RWPE2 (cell line): Measurements from ENCODE around the gene C5orf58.

Source experiments
- ATAC-seq: fragments of 200-7000 bp; cut with Tn5 transposase; 3 replicates; pipeline ENCODE4 v1.9.1; 2021; ENCODE audit warnings: low read depth
- DNase-seq: peaks from one replicate; pipeline ENCODE4 v3.0.0-alpha.2; 2020; ENCODE audit warnings: low spot score
- H3K27ac ChIP-seq: fragments of 450-650 bp; 2 replicates; pipeline ENCODE4 v1.5.1; 2017; ENCODE audit warnings: mild to moderate bottlenecking; ENCODE audit not compliant: poor library complexity, severe bottlenecking
- H3K27me3 ChIP-seq: fragments of 250-450 bp; sonication (Bioruptor Pico); 2 replicates; pipeline ENCODE4 v1.5.1; 2021; ENCODE audit warnings: mild to moderate bottlenecking, moderate library complexity; ENCODE audit not compliant: insufficient read depth, poor library complexity, severe bottlenecking
- H3K36me3 ChIP-seq: fragments of 250-450 bp; sonication (Bioruptor Pico); 2 replicates; pipeline ENCODE4 v1.5.1; 2020; ENCODE audit warnings: low read depth, mild to moderate bottlenecking, moderate library complexity
- H3K4me1 ChIP-seq: fragments of 250-450 bp; sonication (Bioruptor Pico); 2 replicates; pipeline ENCODE4 v1.5.1; 2021; ENCODE audit warnings: mild to moderate bottlenecking, moderate library complexity; ENCODE audit not compliant: insufficient read depth, poor library complexity, severe bottlenecking
- H3K4me3 ChIP-seq: fragments of 250-450 bp; sonication (Bioruptor Pico); 2 replicates; pipeline ENCODE4 v1.5.1; 2021; ENCODE audit warnings: mild to moderate bottlenecking, moderate library complexity; ENCODE audit not compliant: severe bottlenecking
- H3K9me3 ChIP-seq: fragments of 250-450 bp; sonication (Bioruptor Pico); 2 replicates; pipeline ENCODE4 v1.5.1; 2021; ENCODE audit warnings: mild to moderate bottlenecking, moderate library complexity; ENCODE audit not compliant: severe bottlenecking
- CTCF ChIP-seq: fragments of 450-650 bp; IDR thresholded peaks from one replicate; pipeline ENCODE4 v1.5.1; 2017; ENCODE audit warnings: mild to moderate bottlenecking, moderate library complexity; ENCODE audit not compliant: poor library complexity, severe bottlenecking

Gene C5orf58

GRCh38 chr5:170287532-170287931, 54.7 kb downstream of the C5orf58 start:
- ATAC-seq (no peak), DNase-seq (no peak)
- Histone ChIP-seq H3K36me3 (no peaks in the 10 kb centered on the region), H3K27ac (no peak overlapping the region), H3K27me3 (peaks cover 9% of the 10 kb centered on the region), H3K4me1 (no peaks in the 10 kb centered on the region), H3K9me3 (peaks cover 3% of the 10 kb centered on the region), H3K4me3 (no peak overlapping the region)
- no peak for TF ChIP-seq CTCF

GRCh38 chr5:170288151-170288550, 55.4 kb downstream of the C5orf58 start:
- TF ChIP-seq CTCF: no peak
- H3K27ac ChIP-seq: no peak overlapping the region
- ATAC-seq (no peak), DNase-seq (no peak)
- no peaks in the 10 kb centered on the region for H3K4me1 ChIP-seq
- H3K27me3 ChIP-seq: peaks cover 13% of the 10 kb centered on the region
- H3K36me3 ChIP-seq: no peaks in the 10 kb centered on the region
- H3K9me3 ChIP-seq: peaks cover 3% of the 10 kb centered on the region
- H3K4me3 ChIP-seq: no peak overlapping the region

DNA sequence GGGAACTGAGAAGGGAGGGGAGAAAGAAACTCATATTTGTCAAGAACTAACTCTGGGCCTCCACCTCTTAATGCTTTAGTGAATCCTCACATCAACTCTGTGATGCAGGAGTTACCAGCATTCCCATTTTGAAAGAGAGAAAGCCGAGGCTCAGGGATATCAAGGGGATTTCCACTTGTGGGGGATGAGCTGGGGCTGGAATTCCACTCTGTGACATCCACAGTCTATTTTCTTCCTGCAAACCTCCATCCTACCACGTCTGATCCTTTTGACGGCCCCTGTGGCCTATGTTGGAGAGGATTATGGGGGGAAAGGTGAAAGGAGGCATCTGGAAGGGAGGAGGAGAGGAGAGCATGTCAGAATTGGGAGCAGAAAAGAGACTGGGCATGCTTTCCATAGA, 55.8 kb downstream of the C5orf58 start:
- no peak for TF ChIP-seq CTCF
- ATAC-seq (no peak), DNase-seq (no peak)
- peaks cover 13% of the 10 kb centered on the region for H3K27me3 ChIP-seq
- H3K27ac ChIP-seq: no peak overlapping the region
- no peak overlapping the region for H3K4me3 ChIP-seq
- no peaks in the 10 kb centered on the region for H3K4me1 ChIP-seq
- peaks cover 3% of the 10 kb centered on the region for H3K9me3 ChIP-seq
- H3K36me3 ChIP-seq: no peaks in the 10 kb centered on the region

DNA sequence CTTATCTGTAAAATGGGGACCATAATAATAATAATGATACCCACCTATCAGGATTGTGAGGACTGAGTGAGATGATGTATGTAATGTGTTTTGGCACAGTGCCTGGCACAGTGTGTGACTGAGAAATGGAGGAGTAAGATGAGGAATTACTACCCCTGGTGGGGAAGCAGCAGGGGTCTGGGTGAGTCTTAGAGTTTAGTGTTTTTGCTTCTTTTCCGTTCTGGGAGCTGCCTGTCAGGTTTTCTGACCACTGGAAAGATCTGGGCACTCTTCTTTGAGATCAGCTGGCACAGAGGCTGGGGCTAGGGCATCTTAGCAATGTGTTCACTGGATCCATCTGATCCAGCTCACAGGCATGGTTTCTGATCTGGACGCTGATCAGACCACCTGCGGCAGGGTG, 56.3 kb downstream of the C5orf58 start:
- DNase-seq: no peak
- Histone ChIP-seq H3K4me1 (no peaks in the 10 kb centered on the region), H3K27me3 (peaks cover 16% of the 10 kb centered on the region), H3K4me3 (no peak overlapping the region), H3K9me3 (peaks cover 3% of the 10 kb centered on the region), H3K36me3 (no peaks in the 10 kb centered on the region), H3K27ac (no peak overlapping the region)
- no peak for ATAC-seq
- TF ChIP-seq CTCF: no peak

GRCh38 chr5:170289764-170290163, 57.0 kb downstream of the C5orf58 start:
- DNase-seq: no peak
- Histone ChIP-seq H3K27ac (no peak overlapping the region), H3K4me3 (no peak overlapping the region)

More at GRCh38 chr5:170289764-170290163, 57.0 kb downstream of the C5orf58 start:
- TF ChIP-seq CTCF: no peak
- Histone ChIP-seq H3K9me3 (peaks cover 3% of the 10 kb centered on the region), H3K4me1 (no peaks in the 10 kb centered on the region), H3K27me3 (peaks cover 16% of the 10 kb centered on the region), H3K36me3 (no peaks in the 10 kb centered on the region)
- no peak for ATAC-seq
